ENCODE data around the gene CNTNAP5.

CNTNAP5 gene

DNA sequence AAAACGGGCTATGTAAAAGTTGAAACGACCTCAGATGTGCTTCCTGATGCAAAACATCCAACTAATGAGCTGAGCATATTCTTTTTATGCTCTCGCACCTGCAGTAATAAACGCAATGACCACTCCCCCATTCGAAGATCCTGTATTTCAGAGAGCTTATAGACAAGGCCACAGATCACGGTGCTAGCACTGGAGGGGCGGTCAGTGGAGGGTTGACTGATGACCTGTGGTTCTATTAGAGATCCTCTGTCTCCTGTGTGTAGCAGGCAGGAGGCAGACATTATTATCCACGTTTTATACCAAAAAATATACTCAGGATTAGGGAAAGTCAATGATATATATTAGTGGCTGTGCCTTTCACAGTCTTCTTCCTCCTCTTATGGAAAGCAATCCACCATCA lies 457.0 kb downstream of the CNTNAP5 start:
- DNase-seq = no peak

DNA sequence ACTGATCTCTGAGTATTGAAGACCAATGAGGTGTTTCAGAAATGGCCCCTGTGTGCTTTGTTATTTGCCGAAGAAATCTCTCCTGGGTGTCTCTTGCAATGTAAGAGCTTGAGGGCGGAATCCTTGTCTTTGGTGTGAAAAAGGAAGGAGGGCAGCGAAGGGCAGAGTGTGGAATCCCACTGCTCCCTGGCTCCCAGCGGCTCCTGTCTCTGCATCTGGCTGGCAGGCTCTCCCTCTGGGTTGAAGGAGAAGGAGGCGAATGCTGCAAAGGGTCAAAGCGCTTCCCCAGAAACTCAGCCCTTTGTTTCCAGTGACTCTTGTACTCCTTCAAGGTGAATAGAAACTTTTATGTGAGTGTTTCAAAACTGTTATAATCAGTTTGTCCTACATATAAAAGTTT lies 457.5 kb downstream of the CNTNAP5 start:
- DNase-seq = no peak

DNA sequence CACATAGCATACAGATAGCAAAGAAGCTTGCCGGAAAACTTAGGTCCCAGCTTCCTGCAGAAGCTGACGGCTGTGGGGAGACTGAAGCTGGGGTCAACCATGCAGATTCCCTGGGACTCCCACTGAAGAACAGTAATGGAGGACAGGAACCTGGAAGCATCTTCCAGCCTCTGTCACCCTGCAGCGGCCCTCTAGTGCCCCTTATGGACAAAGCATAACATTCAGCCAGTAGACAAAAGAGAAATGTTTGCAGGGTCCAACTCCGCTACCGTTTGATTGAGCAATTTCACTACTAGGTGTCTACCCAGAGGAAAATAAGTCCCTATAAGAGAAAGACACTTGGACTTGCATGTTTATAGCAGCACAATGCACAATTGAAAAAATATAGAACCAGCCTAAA lies 460.6 kb downstream of the CNTNAP5 start:
- no peak for DNase-seq

- DNase-seq = no peak
Observed at GRCh38 chr2:124489686-124490085, 464.6 kb downstream of the CNTNAP5 start.

- DNase-seq = no peak
Observed at GRCh38 chr2:124501575-124502152, 476.6 kb downstream of the CNTNAP5 start.

DNA sequence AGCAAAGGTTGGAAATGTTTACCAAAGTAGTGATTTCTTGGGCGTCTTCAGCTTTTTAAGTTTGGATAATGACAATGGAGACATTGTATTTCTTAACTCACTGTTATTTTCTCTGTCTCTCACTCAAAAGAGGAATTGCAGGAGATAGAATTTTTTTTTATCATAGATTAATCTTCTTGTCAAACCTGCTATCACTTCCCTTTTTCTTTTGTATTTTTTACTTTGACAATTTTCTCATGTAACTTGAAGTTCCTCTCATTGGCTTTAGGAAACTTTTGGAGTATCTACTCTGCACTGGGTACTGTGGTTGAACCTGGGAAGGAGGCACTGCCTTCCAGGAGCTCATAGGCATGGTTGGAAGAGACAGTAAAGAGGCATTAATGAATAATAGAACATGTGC lies 489.1 kb downstream of the CNTNAP5 start:
- DNase-seq = no peak

DNA sequence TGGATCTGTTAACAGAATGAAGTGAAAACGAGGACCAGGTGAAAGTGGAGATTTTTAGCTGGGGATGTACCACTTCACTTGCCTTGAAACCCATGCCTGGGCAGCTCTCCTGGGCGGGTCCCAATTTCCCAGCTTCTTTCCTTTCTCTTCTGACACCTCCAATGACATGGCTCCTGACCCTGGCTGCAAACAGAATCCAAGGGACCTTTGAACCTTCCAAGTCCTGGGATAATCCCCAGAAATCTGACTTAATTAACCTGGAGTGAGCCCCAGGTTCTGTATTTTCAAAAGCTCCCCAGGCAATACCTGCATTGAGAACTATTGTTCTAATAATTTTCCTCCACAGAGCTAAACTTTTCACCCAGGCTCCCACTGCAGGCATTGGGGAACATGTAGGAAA lies 495.9 kb downstream of the CNTNAP5 start:
- DNase-seq = no peak

GRCh38 chr2:124523096-124523495 lies 498.0 kb downstream of the CNTNAP5 start:
- no peak for DNase-seq

DNA sequence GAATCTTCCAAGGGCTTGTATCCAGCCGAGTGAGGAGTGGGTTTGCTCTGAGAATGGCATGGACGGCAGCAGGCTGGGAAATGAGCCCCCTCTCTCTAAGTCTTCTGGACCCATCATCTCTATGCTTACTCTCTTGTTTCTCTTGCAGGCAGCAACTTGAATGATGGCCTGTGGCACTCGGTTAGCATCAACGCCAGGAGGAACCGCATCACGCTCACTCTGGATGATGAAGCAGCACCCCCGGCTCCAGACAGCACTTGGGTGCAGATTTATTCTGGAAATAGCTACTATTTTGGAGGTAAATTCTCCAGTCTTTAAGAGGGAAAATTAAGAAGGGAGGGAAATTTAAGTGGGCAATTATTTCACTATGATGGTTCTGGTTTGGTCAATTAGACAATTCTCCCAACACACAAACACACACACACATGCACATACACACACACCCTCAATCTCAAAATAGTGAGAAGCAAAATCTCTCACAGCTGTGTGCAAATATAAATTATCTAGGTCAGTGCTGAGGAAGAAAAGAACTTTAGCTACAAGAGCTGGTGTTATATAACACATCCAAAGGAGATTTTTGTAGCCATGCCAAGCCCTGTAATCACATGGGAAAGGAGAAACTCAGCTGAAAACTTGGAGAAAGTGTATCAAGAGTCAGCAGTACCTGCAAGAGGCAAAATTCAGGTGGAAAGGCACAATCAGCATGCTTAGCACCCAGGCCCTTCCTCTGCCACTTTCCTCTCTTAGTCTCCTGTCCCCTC lies 499.2 kb downstream of the CNTNAP5 start:
- DNase-seq = no peak

- no peak for DNase-seq
Observed at GRCh38 chr2:124526221-124526620, 501.1 kb downstream of the CNTNAP5 start.

- DNase-seq = no peak
Observed at GRCh38 chr2:124530203-124530602, 505.1 kb downstream of the CNTNAP5 start.

GRCh38 chr2:124533226-124533954 lies 508.3 kb downstream of the CNTNAP5 start:
- DNase-seq = no peak

GRCh38 chr2:124534028-124534427 lies 508.9 kb downstream of the CNTNAP5 start:
- no peak for DNase-seq

GRCh38 chr2:124535816-124536215 lies 510.7 kb downstream of the CNTNAP5 start:
- DNase-seq = no peak

GRCh38 chr2:124536591-124536990 lies 511.5 kb downstream of the CNTNAP5 start:
- no peak for DNase-seq

DNA sequence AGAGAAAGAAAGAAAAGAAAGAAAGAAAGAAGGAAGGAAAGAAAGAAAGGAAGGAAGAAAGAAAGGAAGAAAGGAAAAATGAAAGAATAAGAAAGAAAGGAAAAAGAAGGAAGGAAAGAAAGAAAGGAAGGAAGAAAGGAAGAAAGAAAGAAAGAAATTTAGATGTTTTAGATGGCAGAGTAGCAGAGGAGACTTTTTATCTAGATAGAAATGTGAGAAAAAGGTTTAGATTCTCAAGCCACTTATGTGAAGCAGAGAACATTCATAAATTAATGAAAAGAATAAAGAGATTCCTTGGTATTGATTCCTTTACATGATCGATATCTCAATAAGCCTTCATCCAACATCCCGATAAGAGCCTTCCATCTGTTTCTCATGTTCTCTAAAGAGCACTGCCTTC lies 513.5 kb downstream of the CNTNAP5 start:
- no peak for DNase-seq

DNA sequence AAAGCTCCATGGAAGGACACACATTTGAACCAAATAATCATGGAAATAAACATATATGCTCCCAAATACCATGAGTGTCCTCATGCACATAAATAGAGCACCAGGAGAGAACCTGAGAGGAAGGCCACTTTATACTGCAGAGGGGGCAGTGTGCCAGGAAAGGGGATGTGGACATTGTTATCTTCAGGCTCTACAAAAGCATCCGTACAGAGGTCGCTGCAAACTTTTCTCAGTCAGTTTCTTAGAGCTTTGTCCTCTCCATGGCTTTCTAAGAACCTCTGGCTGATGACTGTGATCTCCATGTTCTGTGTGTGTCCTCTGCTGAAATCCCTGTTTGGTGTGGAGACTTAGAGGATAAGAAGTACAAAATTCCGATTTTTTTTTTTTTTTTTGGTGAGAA lies 515.7 kb downstream of the CNTNAP5 start:
- no peak for DNase-seq

- peak; percentile 90 for DNase-seq
Observed at GRCh38 chr2:124542932-124543640, 518.0 kb downstream of the CNTNAP5 start.

- DNase-seq = no peak
Observed at GRCh38 chr2:124547700-124548099, 522.6 kb downstream of the CNTNAP5 start.

- DNase-seq = no peak
Observed at GRCh38 chr2:124558277-124558905, 533.3 kb downstream of the CNTNAP5 start.

DNA sequence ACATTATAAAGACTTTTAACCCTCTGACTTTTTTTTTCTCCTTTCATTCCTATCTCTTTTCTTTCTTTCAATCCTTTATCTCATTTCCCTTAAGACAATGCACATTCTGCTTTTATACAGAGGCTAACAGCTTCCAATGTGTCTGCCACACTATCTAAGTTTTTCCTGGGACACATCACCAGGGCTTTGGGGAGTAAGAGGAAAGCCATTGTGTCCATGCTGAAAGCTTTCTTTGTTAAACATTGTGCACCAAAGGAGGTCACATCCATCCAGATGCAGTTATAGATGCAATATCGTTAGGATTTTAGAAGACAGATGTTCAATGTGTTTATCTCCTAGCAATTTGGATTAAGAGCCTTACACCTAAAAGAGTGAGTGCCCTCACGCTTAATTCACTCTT lies 534.1 kb downstream of the CNTNAP5 start:
- no peak for DNase-seq

DNA sequence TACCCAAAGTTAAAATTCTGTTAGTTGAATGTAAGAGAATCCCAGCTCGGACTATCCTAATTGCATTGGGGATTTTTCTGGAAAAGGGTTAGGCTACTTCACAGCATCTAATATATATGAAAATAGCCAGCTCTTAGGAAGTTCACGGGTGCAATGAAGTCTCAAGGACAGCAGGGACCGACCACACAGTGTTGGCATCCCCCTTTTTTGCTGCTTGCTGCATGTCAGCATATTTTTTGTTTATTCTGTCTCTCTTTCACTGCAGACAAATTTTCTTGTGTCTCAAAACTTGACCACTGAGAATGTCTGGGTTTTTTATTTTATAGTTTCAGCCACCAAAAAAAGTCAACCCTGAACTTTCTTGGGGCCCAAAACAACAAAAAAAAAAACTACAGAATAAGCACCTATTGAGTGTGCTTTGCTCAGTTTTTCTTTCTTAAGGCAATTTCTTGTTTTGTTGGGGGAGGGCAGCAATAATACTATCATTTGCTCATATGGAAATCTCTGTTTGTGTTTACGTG lies 535.6 kb downstream of the CNTNAP5 start:
- no peak for DNase-seq

DNA sequence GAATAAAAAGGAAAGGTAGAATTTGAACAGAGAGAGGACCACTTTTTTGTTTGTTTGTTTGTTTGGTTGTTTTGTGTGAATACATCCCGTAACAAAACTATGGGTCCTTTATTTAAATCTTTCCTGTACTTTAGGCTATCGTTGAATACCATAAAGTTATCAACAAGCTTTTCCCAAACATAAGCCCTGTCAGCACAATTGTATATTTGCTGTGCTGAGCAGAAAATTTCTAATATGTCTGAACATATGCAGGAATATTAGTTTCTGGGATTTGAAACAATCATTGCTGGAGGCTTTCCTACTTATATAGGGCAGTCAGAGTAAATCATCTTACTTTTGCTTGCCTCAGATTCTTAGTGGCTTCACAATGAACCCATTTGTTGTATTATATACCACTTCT lies 536.4 kb downstream of the CNTNAP5 start:
- DNase-seq = no peak
